Hematopoietic multipotent progenitor cell (in vitro differentiated cells): ENCODE results near the gene EPB41L1. TPM values are rescaled to one million over a fixed set of nuclear protein-coding genes. Genes with fewer than 3 reads are reported as not detected.

Experiments used
- DNase-seq, 3 donors: peaks; one replicate each; pipeline ENCODE4 v3.0.0-alpha.2; 2011 to 2015; ENCODE audit warnings: low read depth in 2 of 3, low spot score in 2 of 3
- total RNA-seq: library from RNA; depleted of rRNA; stranded (reverse); fragments of >200 nt; gene quantifications from one replicate; pipeline ENCODE4 v1.2.3, GENCODE V29; 2012

EPB41L1 gene
- total RNA-seq, 1 donor = 1.3 TPM

DNA sequence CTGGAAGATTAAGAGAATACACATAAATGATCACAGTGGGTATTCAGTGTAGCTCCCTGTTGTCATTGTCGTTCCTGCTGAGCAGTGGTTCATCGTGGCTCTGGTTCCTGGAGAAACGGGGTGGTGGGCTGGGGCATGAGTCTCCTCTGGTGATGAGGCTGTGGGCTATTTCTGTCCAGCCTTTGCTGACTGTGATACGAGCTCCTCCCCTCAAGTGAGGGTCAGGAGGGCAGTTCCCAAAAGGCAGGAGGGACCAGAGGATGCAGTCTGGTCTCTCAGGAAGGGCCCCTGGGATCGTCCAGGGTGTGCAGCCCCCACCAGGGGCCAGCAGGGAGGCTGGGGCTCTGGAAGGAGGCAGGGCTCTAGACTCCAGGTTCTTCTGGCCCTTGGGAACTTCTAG is 120.5 kb downstream of the EPB41L1 start:
- no peak for DNase-seq

DNA sequence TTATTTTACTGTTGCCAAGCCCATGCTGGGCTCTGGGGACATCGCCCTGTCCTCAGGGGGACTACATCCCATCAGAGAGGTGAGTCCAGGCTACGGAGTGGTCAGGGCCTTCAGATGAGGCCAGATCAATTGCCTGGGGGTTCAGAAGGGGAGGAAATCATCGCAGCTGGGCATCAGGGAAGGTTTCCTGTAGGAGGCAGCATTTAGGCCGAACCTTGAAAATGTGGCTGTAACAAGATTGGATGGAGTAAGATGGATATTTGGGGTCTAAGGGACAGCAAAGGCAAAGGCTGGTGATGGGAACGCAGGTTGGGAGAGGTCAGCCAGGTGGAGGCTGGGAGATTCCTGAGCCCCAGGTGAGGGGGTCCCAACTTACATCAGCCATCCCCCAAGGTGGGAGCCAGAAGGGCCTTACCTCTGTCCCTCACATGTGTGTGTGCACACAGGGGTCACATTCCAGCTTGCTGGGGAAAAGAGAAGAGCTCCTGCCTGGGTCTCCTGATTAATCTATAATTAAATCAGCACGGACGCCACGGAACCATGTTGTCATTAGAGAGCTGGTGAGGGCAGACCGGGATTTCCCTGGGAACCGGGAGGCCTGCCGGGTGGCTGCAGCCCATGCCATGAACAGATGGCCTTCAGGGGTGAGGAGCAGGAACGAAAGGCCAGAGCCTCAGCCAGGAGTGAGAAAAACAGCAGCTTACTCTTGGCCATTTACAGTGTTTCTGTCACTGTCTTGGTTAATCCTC is 121.1 kb downstream of the EPB41L1 start:
- no peak for DNase-seq

DNA sequence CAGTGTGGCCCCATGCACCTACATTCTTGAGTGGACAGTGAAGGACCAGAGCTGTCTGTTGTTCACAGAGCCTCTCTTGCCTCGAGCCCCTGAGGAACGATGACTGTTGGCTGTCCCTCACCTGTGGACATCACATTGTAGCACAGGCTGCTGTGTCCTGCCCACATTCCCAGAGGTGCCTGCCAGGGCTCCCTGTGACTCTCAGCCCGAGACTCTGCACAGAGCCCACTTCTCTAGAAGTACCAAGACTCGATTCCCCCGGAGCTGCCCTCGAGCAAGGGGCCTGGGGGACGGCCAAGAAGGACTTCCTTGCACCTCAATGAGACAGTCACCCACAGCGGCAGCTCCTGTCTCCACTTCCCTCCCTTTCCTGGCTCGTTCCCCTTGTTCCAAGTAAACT is 123.0 kb downstream of the EPB41L1 start:
- DNase-seq = no peak

DNA sequence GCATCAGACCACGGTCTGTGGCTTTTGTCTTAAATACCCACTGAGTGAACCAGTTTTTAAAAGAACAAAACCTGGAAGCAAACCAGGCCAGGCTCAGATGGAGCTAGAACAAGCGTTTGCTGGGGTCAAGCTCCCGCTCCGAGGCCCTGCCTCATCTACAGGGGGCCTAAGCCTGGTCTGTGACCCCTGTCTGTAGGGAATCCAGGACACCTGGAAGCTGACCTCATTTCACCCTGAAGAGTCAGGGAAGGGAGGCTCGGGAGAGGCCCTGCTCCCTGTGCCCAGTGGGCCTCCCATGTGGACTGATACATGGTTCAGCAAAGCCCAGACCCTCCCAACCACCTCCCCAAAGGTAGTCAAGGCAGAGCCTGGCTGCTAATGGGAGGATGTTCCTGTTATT is 124.8 kb downstream of the EPB41L1 start:
- DNase-seq = no peak

DNA sequence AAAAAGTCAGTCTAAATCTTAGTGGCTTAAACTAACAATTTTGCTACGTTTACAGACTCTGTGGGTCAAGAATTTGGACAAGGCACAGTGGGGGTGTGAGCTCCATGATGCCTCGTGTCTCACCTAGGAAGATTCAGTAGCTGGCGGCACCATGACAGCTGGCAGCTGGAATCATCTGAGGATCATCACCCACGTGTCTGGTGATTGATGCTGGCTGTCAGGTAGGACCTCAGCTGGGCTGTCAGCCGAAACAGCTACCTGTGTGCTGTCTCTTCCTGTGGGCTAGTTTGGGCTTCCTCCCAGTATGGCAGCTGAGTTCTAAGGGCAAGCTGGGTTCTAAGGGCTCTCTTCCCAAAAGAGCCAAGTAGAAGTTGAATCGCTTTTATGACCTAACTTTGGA is 125.2 kb downstream of the EPB41L1 start:
- DNase-seq = no peak

DNA sequence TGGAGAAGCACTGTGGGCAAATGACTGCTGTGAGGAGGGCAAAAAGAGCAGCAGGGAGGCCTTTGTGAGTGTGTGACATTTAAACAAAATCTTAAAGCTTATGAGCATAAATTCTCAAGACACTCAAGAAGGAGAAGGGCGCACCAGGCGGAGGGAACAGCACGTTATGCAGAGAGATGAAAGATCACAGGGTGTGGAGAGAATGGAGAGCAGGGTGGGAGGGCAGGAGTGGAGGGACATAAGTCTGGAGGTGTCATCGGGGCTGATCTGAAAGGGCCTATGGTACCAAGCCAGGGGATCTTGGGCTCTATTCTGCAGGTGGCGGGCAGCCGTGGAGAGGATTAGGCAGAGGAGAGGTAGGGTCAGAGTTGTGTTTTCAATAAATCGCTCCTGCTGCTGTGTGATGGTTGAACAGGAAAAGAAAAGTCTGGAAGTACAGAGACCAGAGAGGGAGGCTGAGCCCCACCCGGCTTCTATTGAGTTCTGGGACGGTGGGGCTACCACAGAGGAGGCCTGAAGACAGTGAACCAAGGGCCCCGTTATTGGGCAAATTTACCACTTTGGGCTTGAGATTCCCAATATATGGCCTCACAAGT is 127.3 kb downstream of the EPB41L1 start:
- DNase-seq = no peak

Other genes starting within 250 kb of the EPB41L1 start
- 94.8 TPM for gene SCAND1, start 200.2 kb upstream of the EPB41L1 start, total RNA-seq
- 8.3 TPM for gene CNBD2, start 186.2 kb upstream of the EPB41L1 start, total RNA-seq
- 42.5 TPM for gene AAR2, start 81.7 kb downstream of the EPB41L1 start, total RNA-seq
- 26.1 TPM for gene DLGAP4, start 151.6 kb downstream of the EPB41L1 start, total RNA-seq